ENCODE results near the gene ANKRD9. TPM values are rescaled to one million over a fixed set of nuclear protein-coding genes. Genes with fewer than 3 reads are reported as not detected.
"Not testable (repeated sequence)": the region's sequence is repeated elsewhere in the genome, so short reads cannot be mapped to it uniquely, and the experiment has no call there.

ANKRD9 gene
- total RNA-seq, 1 donor from 2014 or later, result 31.4 TPM

- Mint-ChIP-seq H3K27me3 (no peaks in the 10 kb centered on the region), H3K4me1 (ENCODE audit: unreplicated experiment) (no peaks in the 10 kb centered on the region), H3K9me3 (no peaks in the 10 kb centered on the region), H3K27ac (no peak overlapping the region), H3K4me3 (peak overlapping the region; percentile 76), H3K36me3 (no peaks in the 10 kb centered on the region)
- TF ChIP-seq CTCF (conservative IDR thresholded peaks at IDR 0.05), result no peak
- DNase-seq (ENCODE audit: extremely low spot score, unreplicated experiment), result no peak
Measured at GRCh38 chr14:102554821-102555819, 45.5 kb upstream of the ANKRD9 start.

GRCh38 chr14:102551995-102552705, 42.6 kb upstream of the ANKRD9 start:
- no peak for TF ChIP-seq CTCF (conservative IDR thresholded peaks at IDR 0.05)
- DNase-seq (ENCODE audit: extremely low spot score, unreplicated experiment), result no peak
- Mint-ChIP-seq H3K27ac (peak overlapping the region; percentile 72), H3K4me1 (ENCODE audit: unreplicated experiment) (peaks cover 6% of the 10 kb centered on the region), H3K4me3 (peak overlapping the region; percentile 47), H3K9me3 (peaks cover 6% of the 10 kb centered on the region), H3K27me3 (peaks cover 10% of the 10 kb centered on the region), H3K36me3 (no peaks in the 10 kb centered on the region)

GRCh38 chr14:102550927-102551401, 41.4 kb upstream of the ANKRD9 start:
- not testable (repeated sequence) for H3K4me3 Mint-ChIP-seq; H3K27ac Mint-ChIP-seq; DNase-seq (ENCODE audit: extremely low spot score, unreplicated experiment); H3K9me3 Mint-ChIP-seq; H3K4me1 Mint-ChIP-seq (ENCODE audit: unreplicated experiment); H3K36me3 Mint-ChIP-seq
- H3K27me3 Mint-ChIP-seq, result peaks cover 16% of the 10 kb centered on the region

- Mint-ChIP-seq H3K27ac (no peak overlapping the region), H3K27me3 (peaks cover 31% of the 10 kb centered on the region)
Measured at GRCh38 chr14:102548616-102549240, 39.2 kb upstream of the ANKRD9 start.

GRCh38 chr14:102545461-102546265, 36.1 kb upstream of the ANKRD9 start:
- peak; percentile 13 for TF ChIP-seq CTCF (conservative IDR thresholded peaks at IDR 0.05)
- peak overlapping the region; percentile 74 for H3K27ac Mint-ChIP-seq
- no peak for DNase-seq (ENCODE audit: extremely low spot score, unreplicated experiment)
- H3K4me3 Mint-ChIP-seq, result peak overlapping the region; percentile 65
- peaks cover 6% of the 10 kb centered on the region for H3K9me3 Mint-ChIP-seq
- peaks cover 19% of the 10 kb centered on the region for H3K4me1 Mint-ChIP-seq (ENCODE audit: unreplicated experiment)
- H3K36me3 Mint-ChIP-seq, result no peaks in the 10 kb centered on the region
- H3K27me3 Mint-ChIP-seq, result peaks cover 39% of the 10 kb centered on the region

More at GRCh38 chr14:102548616-102549240, 39.2 kb upstream of the ANKRD9 start:
- no peaks in the 10 kb centered on the region for H3K36me3 Mint-ChIP-seq
- no peak overlapping the region for H3K4me3 Mint-ChIP-seq
- H3K9me3 Mint-ChIP-seq, result peaks cover 6% of the 10 kb centered on the region
- H3K4me1 Mint-ChIP-seq (ENCODE audit: unreplicated experiment), result peaks cover 19% of the 10 kb centered on the region
- no peak for TF ChIP-seq CTCF (conservative IDR thresholded peaks at IDR 0.05)
- DNase-seq (ENCODE audit: extremely low spot score, unreplicated experiment), result no peak
